Transverse colon (tissue), 4 donors: ENCODE data around the gene VSTM2L.
"Not testable (repeated sequence)": the region's sequence is repeated elsewhere in the genome, so short reads cannot be mapped to it uniquely, and the experiment has no call there.

ENCODE experiments used
- CTCF ChIP-seq, 5 experiments: fragments of 200-600 bp in 3 of 5; fragments of 450-650 bp in 2 of 5; sonication (generic) in 3 of 5; IDR thresholded peaks; 1 replicate in 2 of 5; 2 replicates in 3 of 5; pipeline ENCODE4 v1.5.1; 2016 to 2017; ENCODE audit warnings: antibody characterized with exemption in 5 of 5, inconsistent platforms in 3 of 5, mild to moderate bottlenecking in 2 of 5, moderate library complexity in 1 of 5
- EP300 ChIP-seq: sonication (generic); formaldehyde crosslinking; IDR thresholded peaks from one replicate; pipeline ENCODE4 v1.6.1; 2017; ENCODE audit warnings: antibody characterized with exemption, low read depth
- POLR2A ChIP-seq: fragments of 450-650 bp; IDR thresholded peaks from one replicate; pipeline ENCODE4 v1.6.1; 2016; ENCODE audit warnings: antibody characterized with exemption, mild to moderate bottlenecking, moderate library complexity
- POLR2AphosphoS5 ChIP-seq, 3 donors: sonication (generic); formaldehyde crosslinking; IDR thresholded peaks; one replicate each; pipeline ENCODE4 v1.6.1; 2016; ENCODE audit warnings: antibody characterized with exemption in 3 of 3

- TF ChIP-seq CTCF (IDR thresholded peaks at IDR 0.05); POLR2AphosphoS5 (IDR thresholded peaks at IDR 0.05); POLR2A; EP300: not testable (repeated sequence)
Measured at GRCh38 chr20:37963483-37963882, 60.6 kb downstream of the VSTM2L start.
